ENCODE measurements around the gene TGM1. TPM values are rescaled to one million over a fixed set of nuclear protein-coding genes. Genes with fewer than 3 reads are reported as not detected.
"Not testable (repeated sequence)": the region's sequence is repeated elsewhere in the genome, so short reads cannot be mapped to it uniquely, and the experiment has no call there.

The TGM1 gene
- total and polyA plus RNA-seq, 3 experiments from 2014 or later, result 3.2 to 3.7 TPM; not detected in 1

DNA sequence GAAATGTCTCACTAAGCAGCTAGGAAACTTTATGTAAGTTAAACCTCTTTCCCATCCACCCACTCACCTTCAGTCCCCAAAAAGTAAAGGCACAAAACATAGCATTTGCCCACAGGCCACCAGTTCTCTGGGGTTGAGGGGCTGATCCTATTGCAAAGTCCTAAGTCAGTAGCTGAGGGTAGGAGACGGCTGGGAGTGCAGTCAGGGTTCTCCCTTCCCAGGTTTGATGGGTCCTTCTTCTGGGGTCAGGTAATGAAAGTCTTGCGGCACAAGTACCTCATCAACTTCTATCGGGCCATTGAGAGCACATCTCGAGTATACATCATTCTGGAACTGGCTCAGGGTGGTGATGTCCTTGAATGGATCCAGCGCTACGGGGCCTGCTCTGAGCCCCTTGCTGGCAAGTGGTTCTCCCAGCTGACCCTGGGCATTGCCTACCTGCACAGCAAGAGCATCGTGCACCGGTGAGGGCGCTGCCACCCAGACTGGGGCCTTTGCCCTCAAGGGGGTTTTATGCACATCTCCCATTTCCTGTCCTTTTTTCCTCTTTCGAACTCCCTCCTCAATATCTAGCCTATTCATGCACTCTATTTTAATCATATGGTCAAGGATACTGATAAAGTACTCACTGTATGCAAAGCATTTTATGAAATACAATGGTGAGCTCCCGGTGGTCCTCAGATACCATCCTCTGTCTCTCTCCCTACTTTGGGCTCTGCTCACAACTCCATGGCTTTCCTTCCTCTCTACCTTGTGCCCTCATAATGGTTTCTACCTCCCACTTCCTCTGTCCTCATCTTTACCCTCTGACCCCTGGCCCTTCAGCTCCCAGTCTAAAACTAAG is 56.5 kb downstream of the TGM1 start:
- Mint-ChIP-seq H3K4me3 (peak overlapping the region in 4 of 7 donors; percentile 3 to 22 (median 18)), H3K27ac (peak overlapping the region; percentile 39 to 97 (median 94)), H3K27me3 (peaks cover 0 to 3% of the 10 kb centered on the region in 2 donors), H3K4me1 (peaks cover 40 to 69% (median 54%) of the 10 kb centered on the region in 3 donors), H3K9me3 (peaks cover 0 to 2% (median 0%) of the 10 kb centered on the region in 5 donors), H3K36me3 (peaks cover 15 to 85% (median 25%) of the 10 kb centered on the region in 3 donors)
- no peak for DNase-seq
- H3K4me1 ChIP-seq (ENCODE audit: insufficient read depth, low read length), result peaks cover 11% of the 10 kb centered on the region
- no peak overlapping the region for H3K4me3 ChIP-seq (ENCODE audit: low read length)
- ChIA-PET CTCF (interaction anchor here (1.0 to 2.0 kb wide), 4 partner anchors 10 to 159 kb away, joined by 3 to 6 read pairs (median 4); partner anchors contain the start of genes IPO4, IRF9 and MDP1), POLR2A (no interaction called here)
- no peaks in the 10 kb centered on the region for H3K27me3 ChIP-seq (ENCODE audit: insufficient read depth, low read length, poor library complexity, severe bottlenecking)
- H3K9me3 ChIP-seq (ENCODE audit: low read length), result no peaks in the 10 kb centered on the region
- no peak overlapping the region for H3K27ac ChIP-seq (ENCODE audit: low read depth, low read length)
- peaks cover 45% of the 10 kb centered on the region for H3K36me3 ChIP-seq (ENCODE audit: insufficient read depth, low read length)

DNA sequence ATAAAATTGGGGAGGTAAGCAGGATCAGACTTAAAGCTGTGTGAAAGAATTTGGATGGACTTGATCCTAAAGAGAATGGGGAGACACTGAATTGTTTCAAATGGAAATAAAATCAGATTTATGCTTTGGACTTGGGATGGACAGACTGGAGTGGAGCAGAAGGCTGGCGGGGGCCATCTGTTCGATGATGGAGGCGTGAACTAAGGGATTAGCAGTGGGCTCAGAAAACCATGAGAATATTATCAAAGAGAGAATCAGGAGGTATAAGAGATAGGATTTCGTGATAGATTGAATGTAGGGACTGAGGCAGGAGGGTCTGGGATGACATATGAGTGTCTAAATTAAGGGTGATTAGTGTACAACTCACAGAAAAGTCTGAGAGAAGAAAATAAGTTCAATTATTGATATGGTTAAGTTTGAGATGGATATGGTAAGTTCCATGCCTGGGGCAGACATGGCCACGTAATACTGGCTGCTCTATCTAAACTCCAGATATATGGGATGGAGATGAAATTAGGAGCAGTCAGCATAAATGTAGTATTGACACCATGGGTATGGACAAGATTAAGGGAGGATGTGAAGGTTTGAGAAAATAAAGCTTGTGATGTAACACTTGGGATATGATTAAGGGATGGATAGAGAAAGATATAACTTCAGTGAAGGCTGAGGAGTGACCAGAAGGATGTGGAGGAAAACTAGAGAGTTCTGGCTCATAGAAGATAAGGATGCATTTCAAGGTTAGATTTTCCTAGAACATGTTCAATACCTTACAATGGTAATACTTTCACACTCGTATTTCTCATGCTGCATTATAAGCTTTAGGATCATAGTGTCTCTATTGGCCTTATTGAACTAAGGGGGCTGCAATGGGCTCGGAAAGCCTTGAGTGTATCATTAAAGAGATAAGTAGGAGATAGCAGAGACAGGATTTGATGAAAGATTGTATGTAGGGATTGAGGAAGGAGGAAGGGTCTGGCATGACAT is 58.5 kb downstream of the TGM1 start:
- H3K4me1 Mint-ChIP-seq, result peaks cover 32 to 62% (median 45%) of the 10 kb centered on the region in 3 donors
- POLR2A ChIA-PET, result interaction anchor here (0.6 kb wide), 1 partner anchor 38 kb away, joined by 9 read pairs; no protein-coding TSS in a partner anchor
- CTCF ChIA-PET, result no interaction called here

DNA sequence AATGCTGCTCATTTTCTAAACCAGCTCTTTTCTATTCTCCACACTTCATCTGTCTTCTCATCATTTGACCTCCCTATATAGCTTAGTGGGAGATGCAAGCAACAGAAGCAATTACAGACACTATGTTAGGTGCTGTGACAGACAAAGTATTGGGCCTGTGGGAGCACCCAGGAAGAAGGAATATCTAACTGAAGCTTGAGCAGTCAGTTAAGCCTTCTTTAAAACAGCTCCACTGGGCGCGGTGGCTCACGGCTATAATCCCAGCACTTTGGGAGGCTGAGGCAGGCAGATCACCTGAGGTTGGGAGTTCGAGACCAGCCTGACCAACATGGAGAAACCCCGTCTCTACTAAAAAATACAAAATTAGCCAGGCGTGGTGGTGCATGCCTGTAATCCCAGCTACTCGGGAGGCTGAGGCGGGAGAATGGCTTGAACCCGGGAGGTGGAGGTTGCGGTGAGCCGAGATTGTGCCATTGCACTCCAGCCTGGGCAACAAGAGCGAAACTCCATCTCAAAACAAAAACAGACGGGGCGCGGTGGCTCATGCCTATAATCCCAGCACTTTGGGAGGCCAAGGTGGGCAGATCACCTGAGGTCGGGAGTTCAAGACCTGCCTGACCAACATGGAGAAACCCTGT is 59.6 kb downstream of the TGM1 start:
- CTCF ChIA-PET, result interaction anchor here (1.6 kb wide), 1 partner anchor 9 kb away, joined by 3 read pairs; no protein-coding TSS in a partner anchor
- Mint-ChIP-seq H3K36me3 (peaks cover 20 to 75% (median 22%) of the 10 kb centered on the region in 3 donors), H3K4me1 (peaks cover 38 to 68% (median 51%) of the 10 kb centered on the region in 3 donors), H3K27ac (peak overlapping the region in 2 of 8 donors; percentile 14 to 82)
- DNase-seq; H3K27me3 ChIP-seq (ENCODE audit: insufficient read depth, low read length, poor library complexity, severe bottlenecking); H3K27ac ChIP-seq (ENCODE audit: low read depth, low read length); POLR2A ChIA-PET; H3K4me3 Mint-ChIP-seq; H3K4me3 ChIP-seq (ENCODE audit: low read length); H3K9me3 ChIP-seq (ENCODE audit: low read length); H3K27me3 Mint-ChIP-seq; H3K9me3 Mint-ChIP-seq: not testable (repeated sequence)
- Histone ChIP-seq H3K36me3 (ENCODE audit: insufficient read depth, low read length) (peaks cover 18% of the 10 kb centered on the region), H3K4me1 (ENCODE audit: insufficient read depth, low read length) (peaks cover 14% of the 10 kb centered on the region)

More for the DNA sequence above, 58.5 kb downstream of the TGM1 start:
- H3K27ac Mint-ChIP-seq, result peak overlapping the region in 6 of 8 donors; percentile 9 to 96 (median 59)
- no peak overlapping the region for H3K27ac ChIP-seq (ENCODE audit: low read depth, low read length)
- peaks cover 0 to 2% (median 0%) of the 10 kb centered on the region in 5 donors for H3K9me3 Mint-ChIP-seq
- H3K4me1 ChIP-seq (ENCODE audit: insufficient read depth, low read length), result peaks cover 8% of the 10 kb centered on the region
- peaks cover 0 to 3% of the 10 kb centered on the region in 2 donors for H3K27me3 Mint-ChIP-seq
- H3K36me3 ChIP-seq (ENCODE audit: insufficient read depth, low read length), result peaks cover 25% of the 10 kb centered on the region
- DNase-seq, result no peak
- peaks cover 11 to 73% (median 21%) of the 10 kb centered on the region in 3 donors for H3K36me3 Mint-ChIP-seq
- H3K27me3 ChIP-seq (ENCODE audit: insufficient read depth, low read length, poor library complexity, severe bottlenecking), result no peaks in the 10 kb centered on the region
- H3K4me3 Mint-ChIP-seq, result no peak overlapping the region
- H3K4me3 ChIP-seq (ENCODE audit: low read length), result no peak overlapping the region
- H3K9me3 ChIP-seq (ENCODE audit: low read length), result no peaks in the 10 kb centered on the region

DNA sequence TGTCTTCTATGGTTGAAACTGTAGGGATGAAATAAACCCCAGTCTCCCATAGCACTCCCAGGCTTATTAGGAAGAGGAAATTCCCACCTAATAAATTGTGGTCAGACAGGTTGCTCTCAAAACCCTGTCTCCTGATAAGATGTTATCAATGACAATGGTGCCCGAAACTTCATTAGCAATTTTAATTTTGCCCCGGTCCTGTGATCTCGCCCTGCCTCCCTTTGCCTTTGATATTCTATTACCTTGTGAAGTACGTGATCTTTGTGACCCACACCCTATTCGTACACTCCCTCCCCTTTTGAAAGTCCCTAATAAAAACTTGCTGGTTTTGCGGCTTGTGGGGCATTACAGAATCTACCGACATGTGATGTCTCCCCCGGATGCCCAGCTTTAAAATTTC is 60.4 kb downstream of the TGM1 start:
- H3K4me3 Mint-ChIP-seq; H3K27me3 Mint-ChIP-seq; H3K9me3 Mint-ChIP-seq; H3K27me3 ChIP-seq (ENCODE audit: insufficient read depth, low read length, poor library complexity, severe bottlenecking); H3K27ac Mint-ChIP-seq; POLR2A ChIA-PET; H3K27ac ChIP-seq (ENCODE audit: low read depth, low read length); H3K4me3 ChIP-seq (ENCODE audit: low read length); H3K9me3 ChIP-seq (ENCODE audit: low read length); DNase-seq: not testable (repeated sequence)
- H3K36me3 Mint-ChIP-seq, result peaks cover 20 to 69% (median 22%) of the 10 kb centered on the region in 3 donors
- CTCF ChIA-PET, result interaction anchor here (1.6 kb wide), 1 partner anchor 10 kb away, joined by 3 read pairs; no protein-coding TSS in a partner anchor
- H3K4me1 Mint-ChIP-seq, result peaks cover 37 to 64% (median 43%) of the 10 kb centered on the region in 3 donors
- H3K36me3 ChIP-seq (ENCODE audit: insufficient read depth, low read length), result peaks cover 10% of the 10 kb centered on the region
- H3K4me1 ChIP-seq (ENCODE audit: insufficient read depth, low read length), result peaks cover 14% of the 10 kb centered on the region

Other genes with a start within 250 kb of the TGM1 start
Only the 30 nearest of the 34 such genes appear.
- 10 to 100 TPM; 79.6 to 88.3 TPM for gene PCK2, start 168.9 kb downstream of the TGM1 start, total RNA-seq
- 16.9 TPM for gene PCK2, start 168.9 kb downstream of the TGM1 start, polyA plus RNA-seq
- 10 to 100 TPM; 69.0 to 72.4 TPM for gene DCAF11, start 148.4 kb downstream of the TGM1 start, total RNA-seq
- gene DCAF11, start 148.4 kb downstream of the TGM1 start, polyA plus RNA-seq, result 83.9 TPM
- 1 to 10 TPM; 1.5 to 1.6 TPM for gene NRL, start 148.2 kb downstream of the TGM1 start, total RNA-seq
- 1.5 TPM for gene NRL, start 148.2 kb downstream of the TGM1 start, polyA plus RNA-seq
- gene FITM1, start 132.5 kb downstream of the TGM1 start, total RNA-seq, result 1 to 10 TPM in 1 of 2 experiments, under 1 TPM in 1; 0.58 to 1.1 TPM
- not detected for gene FITM1, start 132.5 kb downstream of the TGM1 start, polyA plus RNA-seq
- gene PSME1, start 127.0 kb downstream of the TGM1 start, total RNA-seq, result 100 to 1,000 TPM; 343 to 347 TPM
- 1,041 TPM for gene PSME1, start 127.0 kb downstream of the TGM1 start, polyA plus RNA-seq
- gene EMC9, start 121.6 kb downstream of the TGM1 start, total RNA-seq, result 10 to 100 TPM; 28.1 to 30.2 TPM
- 15.0 TPM for gene EMC9, start 121.6 kb downstream of the TGM1 start, polyA plus RNA-seq
- 100 to 1,000 TPM; 368 to 376 TPM for gene PSME2, start 116.6 kb downstream of the TGM1 start, total RNA-seq
- gene PSME2, start 116.6 kb downstream of the TGM1 start, polyA plus RNA-seq, result 534 TPM
- gene RNF31, start 115.7 kb downstream of the TGM1 start, total RNA-seq, result 10 to 100 TPM; 85.9 TPM
- gene RNF31, start 115.7 kb downstream of the TGM1 start, polyA plus RNA-seq, result 71.5 TPM
- 10 to 100 TPM; 62.0 to 68.6 TPM for gene IRF9, start 101.9 kb downstream of the TGM1 start, total RNA-seq
- 91.7 TPM for gene IRF9, start 101.9 kb downstream of the TGM1 start, polyA plus RNA-seq
- 10 to 100 TPM; 24.5 to 26.7 TPM for gene REC8, start 91.1 kb downstream of the TGM1 start, total RNA-seq
- 10.0 TPM for gene REC8, start 91.1 kb downstream of the TGM1 start, polyA plus RNA-seq
- gene IPO4, start 74.4 kb downstream of the TGM1 start, total RNA-seq, result 100 to 1,000 TPM; 164 to 172 TPM
- 20.9 TPM for gene IPO4, start 74.4 kb downstream of the TGM1 start, polyA plus RNA-seq
- gene TM9SF1, start 67.7 kb downstream of the TGM1 start, total RNA-seq, result 10 to 100 TPM; 31.3 to 34.0 TPM
- 30.0 TPM for gene TM9SF1, start 67.7 kb downstream of the TGM1 start, polyA plus RNA-seq
- gene TSSK4, start 57.5 kb downstream of the TGM1 start, total RNA-seq, result under 1 TPM; 0.26 to 0.44 TPM
- 1.2 TPM for gene TSSK4, start 57.5 kb downstream of the TGM1 start, polyA plus RNA-seq
- gene CHMP4A, start 49.7 kb downstream of the TGM1 start, total RNA-seq, result 10 to 100 TPM; 86.4 to 87.6 TPM
- 159 TPM for gene CHMP4A, start 49.7 kb downstream of the TGM1 start, polyA plus RNA-seq
- gene MDP1, start 47.1 kb downstream of the TGM1 start, total RNA-seq, result 10 to 100 TPM; 15.5 to 16.2 TPM
- gene MDP1, start 47.1 kb downstream of the TGM1 start, polyA plus RNA-seq, result 25.8 TPM
- gene NEDD8, start 30.8 kb downstream of the TGM1 start, total RNA-seq, result 100 to 1,000 TPM; 232 to 240 TPM
- gene NEDD8, start 30.8 kb downstream of the TGM1 start, polyA plus RNA-seq, result 364 TPM
- 10 to 100 TPM; 43.6 to 48.6 TPM for gene GMPR2, start 30.2 kb downstream of the TGM1 start, total RNA-seq
- gene GMPR2, start 30.2 kb downstream of the TGM1 start, polyA plus RNA-seq, result 96.8 TPM
- gene TINF2, start 20.6 kb downstream of the TGM1 start, total RNA-seq, result 100 to 1,000 TPM; 101 to 106 TPM
- gene TINF2, start 20.6 kb downstream of the TGM1 start, polyA plus RNA-seq, result 161 TPM
- gene RABGGTA, start 8.4 kb upstream of the TGM1 start, total RNA-seq, result 10 to 100 TPM; 41.0 to 41.8 TPM
- 37.7 TPM for gene RABGGTA, start 8.4 kb upstream of the TGM1 start, polyA plus RNA-seq
- 1 to 10 TPM; 9.3 to 9.8 TPM for gene DHRS1, start 36.6 kb upstream of the TGM1 start, total RNA-seq
- 34.8 TPM for gene DHRS1, start 36.6 kb upstream of the TGM1 start, polyA plus RNA-seq
- gene NOP9, start 36.7 kb upstream of the TGM1 start, total RNA-seq, result 10 to 100 TPM; 44.1 to 47.1 TPM
- gene NOP9, start 36.7 kb upstream of the TGM1 start, polyA plus RNA-seq, result 2.1 TPM
- gene CIDEB, start 44.8 kb upstream of the TGM1 start, total RNA-seq, result 10 to 100 TPM; 12.4 to 12.7 TPM
- 27.5 TPM for gene CIDEB, start 44.8 kb upstream of the TGM1 start, polyA plus RNA-seq
- 1 to 10 TPM; 8.3 to 8.7 TPM for gene LTB4R2, start 47.0 kb upstream of the TGM1 start, total RNA-seq
- 2.6 TPM for gene LTB4R2, start 47.0 kb upstream of the TGM1 start, polyA plus RNA-seq
- gene LTB4R, start 48.3 kb upstream of the TGM1 start, total RNA-seq, result 10 to 100 TPM in 1 of 2 experiments, 1 to 10 TPM in 1; 9.8 to 12.3 TPM
- 10.3 TPM for gene LTB4R, start 48.3 kb upstream of the TGM1 start, polyA plus RNA-seq
- gene ADCY4, start 71.9 kb upstream of the TGM1 start, total RNA-seq, result 1 to 10 TPM in 1 of 2 experiments, under 1 TPM in 1; 0.84 to 1.5 TPM
- gene ADCY4, start 71.9 kb upstream of the TGM1 start, polyA plus RNA-seq, result 0.64 TPM
- 10 to 100 TPM; 11.6 to 12.5 TPM for gene RIPK3, start 76.8 kb upstream of the TGM1 start, total RNA-seq
- gene RIPK3, start 76.8 kb upstream of the TGM1 start, polyA plus RNA-seq, result 15.4 TPM
- gene NFATC4, start 105.0 kb upstream of the TGM1 start, total RNA-seq, result 1 to 10 TPM in 1 of 2 experiments, under 1 TPM in 1; 0.81 to 1.5 TPM
- not detected for gene NFATC4, start 105.0 kb upstream of the TGM1 start, polyA plus RNA-seq
- under 1 TPM; 0.02 to 0.04 TPM for gene NYNRIN, start 135.8 kb upstream of the TGM1 start, total RNA-seq
- gene NYNRIN, start 135.8 kb upstream of the TGM1 start, polyA plus RNA-seq, result not detected
- 1 to 10 TPM; 7.4 to 7.7 TPM for gene CBLN3, start 166.5 kb upstream of the TGM1 start, total RNA-seq
- not detected for gene CBLN3, start 166.5 kb upstream of the TGM1 start, polyA plus RNA-seq
- gene KHNYN, start 166.8 kb upstream of the TGM1 start, total RNA-seq, result 10 to 100 TPM; 68.8 to 72.3 TPM
- gene KHNYN, start 166.8 kb upstream of the TGM1 start, polyA plus RNA-seq, result 21.1 TPM

All from CD8-positive, alpha-beta memory T cell (primary cell).